ENCODE data around the gene TIMD4. TPM values are rescaled to one million over a fixed set of nuclear protein-coding genes. Genes with fewer than 3 reads are reported as not detected.

Gene TIMD4
- total RNA-seq = not detected
- under 1 TPM; 0.07 to 0.67 TPM for polyA plus RNA-seq
- long read RNA-seq, donor 1 = 0 reads
- long read RNA-seq, donor 2 = 0 reads
- long read RNA-seq, donor 3 = 0 reads

- no peak for TF ChIP-seq EP300 (IDR thresholded peaks at IDR 0.05)
- TF ChIP-seq, protein P1, sequence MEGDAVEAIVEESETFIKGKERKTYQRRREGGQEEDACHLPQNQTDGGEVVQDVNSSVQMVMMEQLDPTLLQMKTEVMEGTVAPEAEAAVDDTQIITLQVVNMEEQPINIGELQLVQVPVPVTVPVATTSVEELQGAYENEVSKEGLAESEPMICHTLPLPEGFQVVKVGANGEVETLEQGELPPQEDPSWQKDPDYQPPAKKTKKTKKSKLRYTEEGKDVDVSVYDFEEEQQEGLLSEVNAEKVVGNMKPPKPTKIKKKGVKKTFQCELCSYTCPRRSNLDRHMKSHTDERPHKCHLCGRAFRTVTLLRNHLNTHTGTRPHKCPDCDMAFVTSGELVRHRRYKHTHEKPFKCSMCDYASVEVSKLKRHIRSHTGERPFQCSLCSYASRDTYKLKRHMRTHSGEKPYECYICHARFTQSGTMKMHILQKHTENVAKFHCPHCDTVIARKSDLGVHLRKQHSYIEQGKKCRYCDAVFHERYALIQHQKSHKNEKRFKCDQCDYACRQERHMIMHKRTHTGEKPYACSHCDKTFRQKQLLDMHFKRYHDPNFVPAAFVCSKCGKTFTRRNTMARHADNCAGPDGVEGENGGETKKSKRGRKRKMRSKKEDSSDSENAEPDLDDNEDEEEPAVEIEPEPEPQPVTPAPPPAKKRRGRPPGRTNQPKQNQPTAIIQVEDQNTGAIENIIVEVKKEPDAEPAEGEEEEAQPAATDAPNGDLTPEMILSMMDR (IDR thresholded peaks at IDR 0.05) = no peak
- no peak for TF ChIP-seq POLR2A (IDR thresholded peaks at IDR 0.05)
- intact Hi-C loops (cut with DNase I) = no loop called here
- no peaks in the 10 kb centered on the region for H3K4me1 ChIP-seq (ENCODE audit: insufficient read depth)
- no peak for DNase-seq
- no peaks in the 10 kb centered on the region for H3K27me3 ChIP-seq
- H3K36me3 ChIP-seq = no peaks in the 10 kb centered on the region
- no peak within 1 kb of the TSS for H3K4me3 ChIP-seq
- WGBS, 3 donors = 93 to 96% (median 94%) methylated on average over 4 of the region's 4 CpGs
- H3K9me3 ChIP-seq = no peaks in the 10 kb centered on the region
- H3K27ac ChIP-seq = no peak within 1 kb of the TSS
Measured at GRCh38 chr5:156963125-156963524, at the start of gene TIMD4. TIMD4 (minus strand) TSS chr5:156963226; CDS start chr5:156963198, 28 bp downstream.

GRCh38 chr5:157006262-157006661, 43.2 kb upstream of the TIMD4 start:
- 48 to 65% (median 48%) methylated on average over 2 of the region's 2 CpGs for WGBS, 3 donors
- intact Hi-C loops (cut with DNase I) = no loop called here

GRCh38 chr5:157004893-157005551, 42.0 kb upstream of the TIMD4 start:
- Histone ChIP-seq H3K27ac (no peak overlapping the region), H3K4me1 (ENCODE audit: insufficient read depth) (no peaks in the 10 kb centered on the region), H3K9me3 (no peaks in the 10 kb centered on the region), H3K4me3 (no peak overlapping the region), H3K27me3 (no peaks in the 10 kb centered on the region), H3K36me3 (no peaks in the 10 kb centered on the region)
- TF ChIP-seq, protein P1 (IDR thresholded peaks at IDR 0.05) = no peak
- TF ChIP-seq EP300 (IDR thresholded peaks at IDR 0.05) = no peak
- no peak for TF ChIP-seq POLR2A (IDR thresholded peaks at IDR 0.05)
- intact Hi-C loops (cut with DNase I) = no loop called here
- DNase-seq = no peak

More at GRCh38 chr5:157006262-157006661, 43.2 kb upstream of the TIMD4 start:
- DNase-seq = no peak
- Histone ChIP-seq H3K27me3 (no peaks in the 10 kb centered on the region), H3K9me3 (no peaks in the 10 kb centered on the region), H3K27ac (no peak overlapping the region), H3K36me3 (no peaks in the 10 kb centered on the region), H3K4me3 (no peak overlapping the region), H3K4me1 (ENCODE audit: insufficient read depth) (no peaks in the 10 kb centered on the region)
- TF ChIP-seq EP300 (IDR thresholded peaks at IDR 0.05) = no peak
- TF ChIP-seq, protein P1 (IDR thresholded peaks at IDR 0.05) = no peak
- no peak for TF ChIP-seq POLR2A (IDR thresholded peaks at IDR 0.05)

DNA sequence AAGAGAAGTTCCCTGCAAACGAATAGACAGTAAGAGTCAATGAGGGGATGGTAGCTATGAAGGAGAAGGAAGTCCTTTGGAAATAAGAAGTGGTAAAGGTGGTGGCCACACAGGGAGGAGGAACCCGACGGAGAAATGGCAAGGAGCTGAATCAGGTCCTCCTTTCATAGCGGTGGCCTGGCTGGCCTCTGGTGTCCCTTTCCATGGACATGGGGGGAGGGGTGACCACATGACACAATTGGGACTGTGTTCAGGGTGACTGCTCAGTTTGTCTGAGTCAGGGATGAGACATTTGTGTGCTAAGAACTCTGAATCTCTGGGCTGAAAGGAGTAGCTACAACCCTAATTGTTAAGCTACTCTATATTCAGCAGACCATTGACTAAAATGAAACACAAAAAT, 28.7 kb upstream of the TIMD4 start:
- intact Hi-C loops (cut with DNase I) = no loop called here
- Histone ChIP-seq H3K36me3 (no peaks in the 10 kb centered on the region), H3K27me3 (no peaks in the 10 kb centered on the region), H3K9me3 (no peaks in the 10 kb centered on the region), H3K4me3 (no peak overlapping the region), H3K27ac (no peak overlapping the region), H3K4me1 (ENCODE audit: insufficient read depth) (no peaks in the 10 kb centered on the region)
- DNase-seq = no peak
- 82 to 87% (median 85%) methylated on average over 4 of the region's 4 CpGs for WGBS, 3 donors
- TF ChIP-seq EP300 (IDR thresholded peaks at IDR 0.05) (no peak), POLR2A (IDR thresholded peaks at IDR 0.05) (no peak)
- TF ChIP-seq, protein P1 (IDR thresholded peaks at IDR 0.05) = no peak

All from ovary (tissue), 10 donors.